ENCODE results near the gene TOE1. TPM values are rescaled to one million over a fixed set of nuclear protein-coding genes. Genes with fewer than 3 reads are reported as not detected.
A peak's percentile ranks its signal among the peaks of the same experiment; 100 is the strongest.

The TOE1 gene
- total RNA-seq, 1 experiment from 2014 or later = 13.3 TPM

GRCh38 chr1:45340816-45341466 lies 971 bp downstream of the TOE1 start:
- H3K4me1 Mint-ChIP-seq (ENCODE audit: insufficient read depth, unreplicated experiment) = peaks cover 4% of the 10 kb centered on the region
- POLR2A ChIA-PET = interaction anchor here (0.6 to 4.0 kb wide), 26 partner anchors 9 to 1568 kb away, joined by 3 to 115 read pairs (median 10); partner anchors contain the start of genes AKR1A1, ARMH1, CCDC163 and EIF2B3

DNA sequence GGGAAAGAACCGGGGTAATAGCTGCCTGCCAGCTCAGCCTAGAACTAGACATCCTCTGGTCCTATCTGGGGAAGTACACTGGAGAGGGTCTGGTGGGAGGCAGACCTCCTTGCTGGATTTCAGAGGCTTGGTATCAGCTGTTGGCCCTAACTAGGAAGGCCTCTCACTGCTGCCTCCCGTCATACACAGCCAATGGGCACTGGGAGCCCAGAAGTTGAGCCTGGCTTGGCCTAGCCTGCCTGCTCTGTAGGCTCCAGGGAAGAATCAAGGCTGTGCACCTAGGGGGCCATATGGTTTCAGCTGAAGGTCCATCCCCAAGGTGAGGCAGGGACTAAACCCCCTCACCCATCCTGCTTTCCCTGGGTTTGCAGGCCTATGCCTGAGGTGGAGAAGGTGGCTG lies 4.5 kb downstream of the TOE1 start:
- BruUV-seq (replicated peaks) = no TSS peak
- CTCF ChIA-PET = interaction anchor here (1.0 to 1.4 kb wide), 3 partner anchors 10 to 149 kb away, joined by 3 to 10 read pairs (median 4); no protein-coding TSS in a partner anchor
- TF ChIP-seq CTCF (IDR thresholded peaks at IDR 0.05; ENCODE audit: unreplicated experiment) = no peak

More at GRCh38 chr1:45340816-45341466, 971 bp downstream of the TOE1 start:
- Mint-ChIP-seq H3K36me3 (ENCODE audit: insufficient read depth, unreplicated experiment) (peaks cover 33% of the 10 kb centered on the region), H3K27me3 (ENCODE audit: insufficient read depth, unreplicated experiment) (no peaks in the 10 kb centered on the region), H3K9me3 (ENCODE audit: unreplicated experiment) (no peaks in the 10 kb centered on the region), H3K4me3 (ENCODE audit: unreplicated experiment) (peak overlapping the region; percentile 93), H3K27ac (ENCODE audit: low read depth, unreplicated experiment) (peak overlapping the region; percentile 93)
- CTCF ChIA-PET = interaction anchor here (0.6 to 5.0 kb wide), 9 partner anchors 8 to 863 kb away, joined by 3 to 51 read pairs (median 4); partner anchors contain the start of genes MMACHC and TESK2
- TF ChIP-seq CTCF (IDR thresholded peaks at IDR 0.05; ENCODE audit: unreplicated experiment) = no peak
- DNase-seq (ENCODE audit: unreplicated experiment) = peak; percentile 25
- BruUV-seq (replicated peaks) = no TSS peak
- intact Hi-C loops (cut with micrococcal nuclease) = no loop called here

GRCh38 chr1:45345014-45345413 lies 5.0 kb downstream of the TOE1 start:
- no peaks in the 10 kb centered on the region for H3K27me3 Mint-ChIP-seq (ENCODE audit: insufficient read depth, unreplicated experiment)
- intact Hi-C loops (cut with micrococcal nuclease) = no loop called here
- DNase-seq (ENCODE audit: unreplicated experiment) = no peak
- BruUV-seq (replicated peaks) = no TSS peak
- ChIA-PET POLR2A (interaction anchor here (0.9 to 1.8 kb wide), 2 partner anchors 42 to 155 kb away, joined by 5 to 10 read pairs; partner anchors contain the start of genes CCDC163 and MMACHC), CTCF (interaction anchor here (1.0 to 1.2 kb wide), 2 partner anchors 10 to 15 kb away, joined by 3 to 4 read pairs; no protein-coding TSS in a partner anchor)
- H3K36me3 Mint-ChIP-seq (ENCODE audit: insufficient read depth, unreplicated experiment) = peaks cover 39% of the 10 kb centered on the region
- no peak overlapping the region for H3K4me3 Mint-ChIP-seq (ENCODE audit: unreplicated experiment)
- H3K4me1 Mint-ChIP-seq (ENCODE audit: insufficient read depth, unreplicated experiment) = peaks cover 25% of the 10 kb centered on the region
- no peak overlapping the region for H3K27ac Mint-ChIP-seq (ENCODE audit: low read depth, unreplicated experiment)
- H3K9me3 Mint-ChIP-seq (ENCODE audit: unreplicated experiment) = no peaks in the 10 kb centered on the region
- TF ChIP-seq CTCF (IDR thresholded peaks at IDR 0.05; ENCODE audit: unreplicated experiment) = no peak

More for the DNA sequence above, 4.5 kb downstream of the TOE1 start:
- Mint-ChIP-seq H3K27ac (ENCODE audit: low read depth, unreplicated experiment) (no peak overlapping the region), H3K4me1 (ENCODE audit: insufficient read depth, unreplicated experiment) (peaks cover 25% of the 10 kb centered on the region), H3K4me3 (ENCODE audit: unreplicated experiment) (no peak overlapping the region), H3K36me3 (ENCODE audit: insufficient read depth, unreplicated experiment) (peaks cover 41% of the 10 kb centered on the region), H3K27me3 (ENCODE audit: insufficient read depth, unreplicated experiment) (no peaks in the 10 kb centered on the region), H3K9me3 (ENCODE audit: unreplicated experiment) (no peaks in the 10 kb centered on the region)
- intact Hi-C loops (cut with micrococcal nuclease) = no loop called here
- POLR2A ChIA-PET = interaction anchor here (1.8 kb wide), 1 partner anchor 156 kb away, joined by 10 read pairs; the partner anchor contains the start of genes CCDC163 and MMACHC
- no peak for DNase-seq (ENCODE audit: unreplicated experiment)

GRCh38 chr1:45346473-45346872 lies 6.5 kb downstream of the TOE1 start:
- CTCF ChIA-PET = interaction anchor here (0.5 to 4.7 kb wide), 4 partner anchors 146 to 625 kb away, joined by 3 to 51 read pairs (median 5); partner anchors contain the start of gene TESK2
- no peak for DNase-seq (ENCODE audit: unreplicated experiment)
- intact Hi-C loops (cut with micrococcal nuclease) = no loop called here
- H3K36me3 Mint-ChIP-seq (ENCODE audit: insufficient read depth, unreplicated experiment) = peaks cover 33% of the 10 kb centered on the region
- BruUV-seq (replicated peaks) = no TSS peak
- TF ChIP-seq CTCF (IDR thresholded peaks at IDR 0.05; ENCODE audit: unreplicated experiment) = no peak
- POLR2A ChIA-PET = no interaction called here
- H3K9me3 Mint-ChIP-seq (ENCODE audit: unreplicated experiment) = no peaks in the 10 kb centered on the region
- H3K27ac Mint-ChIP-seq (ENCODE audit: low read depth, unreplicated experiment) = no peak overlapping the region
- H3K4me3 Mint-ChIP-seq (ENCODE audit: unreplicated experiment) = no peak overlapping the region
- no peaks in the 10 kb centered on the region for H3K27me3 Mint-ChIP-seq (ENCODE audit: insufficient read depth, unreplicated experiment)
- H3K4me1 Mint-ChIP-seq (ENCODE audit: insufficient read depth, unreplicated experiment) = peaks cover 25% of the 10 kb centered on the region
